Vagina (tissue), 2 donors: ENCODE data around the gene TMEM106A. TPM values are rescaled to one million over a fixed set of nuclear protein-coding genes. Genes with fewer than 3 reads are reported as not detected.
"Not testable (repeated sequence)": the region's sequence is repeated elsewhere in the genome, so short reads cannot be mapped to it uniquely, and the experiment has no call there.

Experiments
- DNase-seq, 2 donors: peaks; one replicate each; pipeline ENCODE4 v3.0.0-alpha.2; 2017; ENCODE audit errors: extremely low spot score in 2 of 2
- H3K27ac ChIP-seq: fragments of 200-600 bp; sonication (generic); one replicate; pipeline ENCODE4 v1.5.1; 2019
- H3K27me3 ChIP-seq: fragments of 200-600 bp; sonication (generic); one replicate; pipeline ENCODE4 v1.5.1; 2019
- H3K36me3 ChIP-seq, 2 donors: fragments of 200-600 bp; sonication (generic); one replicate each; pipeline ENCODE4 v1.5.1; 2017 to 2019
- H3K4me1 ChIP-seq: fragments of 200-600 bp; sonication (generic); one replicate; pipeline ENCODE4 v1.5.1; 2019
- H3K4me3 ChIP-seq, 2 donors: fragments of 200-600 bp; sonication (generic); 1 replicate in 1 of 2; 2 replicates in 1 of 2; pipeline ENCODE4 v1.5.1; 2016 to 2019
- H3K9me3 ChIP-seq: fragments of 200-600 bp; sonication (generic); one replicate; pipeline ENCODE4 v1.5.1; 2019
- intact Hi-C: fragments of 100-400 bp; cut with DNase I; formaldehyde crosslinking; loops from one replicate; pipeline ENCODE4 v1.15.1; 2023
- small RNA-seq: library from RNA; depleted of rRNA; stranded (forward); fragments of <200 nt; gene quantifications from one replicate; pipeline ENCODE3, GENCODE V24; 2016
- total RNA-seq: library from RNA; depleted of rRNA; stranded (reverse); fragments of >200 nt; gene quantifications from one replicate; pipeline ENCODE4 v1.2.3, GENCODE V29; 2016

The TMEM106A gene
- total RNA-seq, 1 donor from 2014 or later = 6.6 TPM

DNA sequence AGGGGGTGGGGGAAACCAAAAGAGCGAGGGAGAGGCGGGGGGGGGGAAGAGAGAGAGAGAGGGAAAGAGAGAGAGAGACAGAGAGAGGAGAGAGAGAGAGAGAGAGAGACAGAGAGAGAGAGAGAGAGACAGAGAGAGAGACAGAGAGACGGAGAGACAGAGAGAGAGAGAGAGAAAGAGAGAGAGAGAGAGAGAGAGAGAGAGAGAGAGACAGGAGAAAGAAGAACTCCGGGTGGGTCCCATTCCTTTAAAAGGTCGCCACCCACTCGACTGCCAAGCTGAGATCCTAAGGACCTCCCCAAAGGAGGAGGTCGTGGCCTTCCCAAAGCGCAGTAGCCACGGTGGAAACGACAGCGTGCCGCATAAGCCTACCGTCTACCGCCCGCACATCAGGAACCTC, 21.6 kb downstream of the TMEM106A start:
- not testable (repeated sequence) for H3K9me3 ChIP-seq, H3K4me3 ChIP-seq

DNA sequence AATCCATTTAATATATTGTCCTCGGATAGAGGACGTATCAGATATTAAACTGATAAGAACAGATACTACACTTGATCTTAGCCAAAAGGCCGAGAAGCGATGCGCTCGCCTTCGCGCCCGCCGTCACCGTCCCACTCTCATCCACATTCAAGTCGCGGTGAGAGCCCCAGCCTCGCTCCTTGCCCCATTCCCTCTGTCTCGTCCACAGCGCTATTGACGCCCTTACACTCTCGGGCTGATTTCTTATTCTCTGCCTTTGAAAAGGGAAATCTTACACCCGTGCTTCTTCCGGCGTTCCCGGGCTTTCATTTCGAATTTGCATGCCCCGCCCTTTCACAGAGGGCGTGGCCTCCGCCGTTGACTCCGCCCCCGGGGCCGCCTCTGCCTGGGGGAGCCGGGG, 22.2 kb downstream of the TMEM106A start, which contains the start of gene RNU2-1:
Gene RNU2-1 (minus strand): TSS at position 101 of the 400 bp plus-strand sequence.
- H3K4me3 ChIP-seq, intact Hi-C loops, H3K27me3 ChIP-seq, H3K4me1 ChIP-seq, DNase-seq, H3K9me3 ChIP-seq, H3K36me3 ChIP-seq, H3K27ac ChIP-seq: not testable (repeated sequence)

More for the DNA sequence above, 21.6 kb downstream of the TMEM106A start:
- H3K27ac ChIP-seq, DNase-seq, intact Hi-C loops, H3K27me3 ChIP-seq, H3K4me1 ChIP-seq, H3K36me3 ChIP-seq: not testable (repeated sequence)

DNA sequence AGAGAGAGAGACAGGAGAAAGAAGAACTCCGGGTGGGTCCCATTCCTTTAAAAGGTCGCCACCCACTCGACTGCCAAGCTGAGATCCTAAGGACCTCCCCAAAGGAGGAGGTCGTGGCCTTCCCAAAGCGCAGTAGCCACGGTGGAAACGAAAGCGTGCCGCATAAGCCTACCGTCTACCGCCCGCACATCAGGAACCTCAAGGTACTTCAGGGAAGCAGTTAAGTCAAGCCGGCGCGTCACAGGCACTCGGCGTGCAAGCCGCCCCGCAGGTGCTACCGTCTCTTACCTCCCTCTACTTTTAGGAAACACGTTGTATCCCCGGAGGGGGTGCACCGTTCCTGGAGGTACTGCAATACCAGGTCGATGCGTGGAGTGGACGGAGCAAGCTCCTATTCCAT, 27.9 kb downstream of the TMEM106A start:
- H3K36me3 ChIP-seq, H3K4me1 ChIP-seq, H3K27me3 ChIP-seq, H3K4me3 ChIP-seq, intact Hi-C loops, H3K27ac ChIP-seq, DNase-seq, H3K9me3 ChIP-seq: not testable (repeated sequence)

DNA sequence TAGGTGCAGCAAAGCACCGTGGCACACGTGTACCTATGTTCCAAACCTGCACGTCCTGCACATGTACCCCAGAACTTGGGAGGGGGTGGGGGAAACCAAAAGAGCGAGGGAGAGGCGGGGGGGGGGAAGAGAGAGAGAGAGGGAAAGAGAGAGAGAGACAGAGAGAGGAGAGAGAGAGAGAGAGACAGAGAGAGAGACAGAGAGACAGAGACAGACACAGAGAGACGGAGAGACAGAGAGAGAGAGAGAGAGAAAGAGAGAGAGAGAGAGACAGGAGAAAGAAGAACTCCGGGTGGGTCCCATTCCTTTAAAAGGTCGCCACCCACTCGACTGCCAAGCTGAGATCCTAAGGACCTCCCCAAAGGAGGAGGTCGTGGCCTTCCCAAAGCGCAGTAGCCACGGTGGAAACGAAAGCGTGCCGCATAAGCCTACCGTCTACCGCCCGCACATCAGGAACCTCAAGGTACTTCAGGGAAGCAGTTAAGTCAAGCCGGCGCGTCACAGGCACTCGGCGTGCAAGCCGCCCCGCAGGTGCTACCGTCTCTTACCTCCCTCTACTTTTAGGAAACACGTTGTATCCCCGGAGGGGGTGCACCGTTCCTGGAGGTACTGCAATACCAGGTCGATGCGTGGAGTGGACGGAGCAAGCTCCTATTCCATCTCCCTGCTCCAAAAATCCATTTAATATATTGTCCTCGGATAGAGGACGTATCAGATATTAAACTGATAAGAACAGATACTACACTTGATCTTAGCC, 29.1 kb downstream of the TMEM106A start:
- H3K27ac ChIP-seq, DNase-seq, H3K27me3 ChIP-seq, H3K9me3 ChIP-seq, H3K36me3 ChIP-seq, intact Hi-C loops, H3K4me3 ChIP-seq, H3K4me1 ChIP-seq: not testable (repeated sequence)

DNA sequence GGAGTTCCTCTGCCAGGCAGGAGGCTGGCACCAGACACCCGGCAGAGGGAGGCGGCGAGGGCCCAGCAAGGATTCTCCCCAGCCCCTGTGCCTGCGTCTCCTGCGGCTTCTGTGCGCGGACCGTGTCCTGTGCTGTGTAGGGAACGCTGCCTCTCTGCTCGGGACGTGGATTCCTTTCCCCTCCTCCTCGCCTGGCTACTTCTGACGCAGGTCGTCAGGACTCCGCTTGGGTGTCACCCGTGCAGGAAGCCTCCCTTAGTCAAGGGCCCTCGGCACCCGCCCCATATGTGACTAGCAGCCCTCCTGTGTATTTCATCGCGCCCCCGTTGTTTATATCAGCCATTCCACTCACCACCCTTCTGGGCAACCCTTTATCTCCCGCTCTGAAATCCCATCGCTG, 34.8 kb downstream of the TMEM106A start:
- peak overlapping the region; percentile 35 to 48 for H3K4me3 ChIP-seq
- H3K27ac ChIP-seq = not testable (repeated sequence)

More for the DNA sequence above, 34.8 kb downstream of the TMEM106A start:
- DNase-seq, H3K4me1 ChIP-seq, H3K36me3 ChIP-seq, H3K27me3 ChIP-seq, intact Hi-C loops, H3K9me3 ChIP-seq: not testable (repeated sequence)

Small RNAs within 50 kb of the gene (small RNA-seq; reads per million reads assigned to genes)
- gene AC060780.2 (not detected), gene AC060780.3 (not detected), gene RF00004 (not detected), gene RNU2-1 (not detected)

Other genes starting within 250 kb of the TMEM106A start
- 53.5 TPM for gene AARSD1, start 247.4 kb upstream of the TMEM106A start, total RNA-seq
- 1.5 TPM for gene PTGES3L, start 231.8 kb upstream of the TMEM106A start, total RNA-seq
- 21.4 TPM for gene RUNDC1, start 231.3 kb upstream of the TMEM106A start, total RNA-seq
- gene RPL27, start 213.5 kb upstream of the TMEM106A start, total RNA-seq = 1,982 TPM
- gene IFI35, start 205.1 kb upstream of the TMEM106A start, total RNA-seq = 15.2 TPM
- gene VAT1, start 189.5 kb upstream of the TMEM106A start, total RNA-seq = 179 TPM
- 1.5 TPM for gene RND2, start 186.6 kb upstream of the TMEM106A start, total RNA-seq
- gene BRCA1, start 86.5 kb upstream of the TMEM106A start, total RNA-seq = 6.6 TPM
- gene NBR1, start 40.7 kb upstream of the TMEM106A start, total RNA-seq = 58.9 TPM
- gene CCDC200, start 16.7 kb downstream of the TMEM106A start, total RNA-seq = not detected
- gene RNU2-1, start 22.1 kb downstream of the TMEM106A start, total RNA-seq = not detected
- gene ARL4D, start 187.1 kb downstream of the TMEM106A start, total RNA-seq = 35.6 TPM